ENCODE data around the gene LTBP1.

DNA sequence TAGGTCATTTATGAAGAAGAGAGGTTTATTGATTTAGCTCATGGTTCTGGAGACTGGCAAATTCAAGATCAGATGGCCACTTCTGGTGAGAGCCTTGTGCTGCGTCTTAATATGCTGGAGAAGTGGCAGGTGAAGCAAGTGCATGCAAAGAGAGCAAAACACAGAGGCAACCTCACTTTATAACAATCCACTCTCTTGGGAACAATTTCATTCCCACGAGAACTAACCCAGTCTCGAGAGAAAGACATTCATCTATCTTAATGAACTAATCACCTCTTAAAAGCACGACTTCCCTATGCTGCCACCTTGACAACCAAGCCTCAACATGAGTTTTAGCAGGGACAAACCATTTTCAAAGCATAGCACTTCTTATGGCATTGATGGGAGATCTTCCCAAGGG lies 343.2 kb downstream of the LTBP1 start:
- TF ChIP-seq, protein P1, sequence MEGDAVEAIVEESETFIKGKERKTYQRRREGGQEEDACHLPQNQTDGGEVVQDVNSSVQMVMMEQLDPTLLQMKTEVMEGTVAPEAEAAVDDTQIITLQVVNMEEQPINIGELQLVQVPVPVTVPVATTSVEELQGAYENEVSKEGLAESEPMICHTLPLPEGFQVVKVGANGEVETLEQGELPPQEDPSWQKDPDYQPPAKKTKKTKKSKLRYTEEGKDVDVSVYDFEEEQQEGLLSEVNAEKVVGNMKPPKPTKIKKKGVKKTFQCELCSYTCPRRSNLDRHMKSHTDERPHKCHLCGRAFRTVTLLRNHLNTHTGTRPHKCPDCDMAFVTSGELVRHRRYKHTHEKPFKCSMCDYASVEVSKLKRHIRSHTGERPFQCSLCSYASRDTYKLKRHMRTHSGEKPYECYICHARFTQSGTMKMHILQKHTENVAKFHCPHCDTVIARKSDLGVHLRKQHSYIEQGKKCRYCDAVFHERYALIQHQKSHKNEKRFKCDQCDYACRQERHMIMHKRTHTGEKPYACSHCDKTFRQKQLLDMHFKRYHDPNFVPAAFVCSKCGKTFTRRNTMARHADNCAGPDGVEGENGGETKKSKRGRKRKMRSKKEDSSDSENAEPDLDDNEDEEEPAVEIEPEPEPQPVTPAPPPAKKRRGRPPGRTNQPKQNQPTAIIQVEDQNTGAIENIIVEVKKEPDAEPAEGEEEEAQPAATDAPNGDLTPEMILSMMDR (IDR thresholded peaks at IDR 0.05) = no peak
- TF ChIP-seq POLR2A (IDR thresholded peaks at IDR 0.05) = no peak
